HG03432 (cell line): ENCODE data around the gene PITPNB.

Experiments
- ATAC-seq: cut with Tn5 transposase; IDR thresholded peaks from one replicate; pipeline ENCODE4 v1.9.1; 2021; ENCODE audit warnings: mild to moderate bottlenecking, moderate library complexity; ENCODE audit not compliant: unreplicated experiment

Gene PITPNB

GRCh38 chr22:27804470-27805297 is 114.4 kb downstream of the PITPNB start:
- no peak for ATAC-seq

GRCh38 chr22:27803841-27804415 is 115.1 kb downstream of the PITPNB start:
- ATAC-seq = no peak

- ATAC-seq = no peak
Measured at GRCh38 chr22:27802346-27803073, 116.5 kb downstream of the PITPNB start.
